ENCODE data around the gene COX7A1.

- no peak for TF ChIP-seq POLR2A (IDR thresholded peaks at IDR 0.05)
- TF ChIP-seq CTCF (IDR thresholded peaks at IDR 0.05) = no peak
Observed at GRCh38 chr19:36196249-36196648, 44.0 kb upstream of the COX7A1 start.
